Activated CD8-positive, alpha-beta memory T cell treated with anti-CD3 and anti-CD28 coated beads, Interleukin-2, amount 50 U/mL, for 24 hours (primary cell): ENCODE data around the gene ZSWIM2.
"Not testable (repeated sequence)": the region's sequence is repeated elsewhere in the genome, so short reads cannot be mapped to it uniquely, and the experiment has no call there.

Experiments used
- DNase-seq: peaks from one replicate; pipeline ENCODE4 v3.0.0-alpha.2; 2020; ENCODE audit errors: extremely low read depth

ZSWIM2 gene

GRCh38 chr2:186848873-186849578 lies at the start of gene ZSWIM2:
TSS of gene ZSWIM2 (minus strand) at chr2:186849170. CDS start at chr2:186849130, 40 bp downstream.
- DNase-seq, result no peak

- DNase-seq, result not testable (repeated sequence)
Observed at GRCh38 chr2:186896220-186896619, 47.2 kb upstream of the ZSWIM2 start.

- DNase-seq, result no peak
Observed at GRCh38 chr2:186895451-186895850, 46.5 kb upstream of the ZSWIM2 start.

- DNase-seq, result no peak
Observed at GRCh38 chr2:186894478-186894877, 45.5 kb upstream of the ZSWIM2 start.

GRCh38 chr2:186892821-186893220 lies 43.9 kb upstream of the ZSWIM2 start:
- DNase-seq, result no peak

GRCh38 chr2:186891185-186891621 lies 42.2 kb upstream of the ZSWIM2 start:
- no peak for DNase-seq

GRCh38 chr2:186889101-186889879 lies 40.3 kb upstream of the ZSWIM2 start:
- DNase-seq, result no peak

- no peak for DNase-seq
Observed at GRCh38 chr2:186887107-186888090, 38.4 kb upstream of the ZSWIM2 start.

GRCh38 chr2:186884587-186884986 lies 35.6 kb upstream of the ZSWIM2 start:
- no peak for DNase-seq

GRCh38 chr2:186883666-186884065 lies 34.7 kb upstream of the ZSWIM2 start:
- no peak for DNase-seq

GRCh38 chr2:186882511-186883071 lies 33.6 kb upstream of the ZSWIM2 start:
- DNase-seq, result no peak

GRCh38 chr2:186881660-186882059 lies 32.7 kb upstream of the ZSWIM2 start:
- no peak for DNase-seq

- DNase-seq, result no peak
Observed at GRCh38 chr2:186879312-186879711, 30.3 kb upstream of the ZSWIM2 start.

- no peak for DNase-seq
Observed at GRCh38 chr2:186874713-186875112, 25.7 kb upstream of the ZSWIM2 start.

GRCh38 chr2:186871881-186872280 lies 22.9 kb upstream of the ZSWIM2 start:
- DNase-seq, result no peak

GRCh38 chr2:186868344-186868743 lies 19.4 kb upstream of the ZSWIM2 start:
- DNase-seq, result no peak

- DNase-seq, result no peak
Observed at GRCh38 chr2:186862869-186863709, 14.1 kb upstream of the ZSWIM2 start.

- no peak for DNase-seq
Observed at GRCh38 chr2:186855216-186855615, 6.2 kb upstream of the ZSWIM2 start.

- DNase-seq, result no peak
Observed at GRCh38 chr2:186853951-186854350, 5.0 kb upstream of the ZSWIM2 start.

GRCh38 chr2:186852508-186852907 lies 3.5 kb upstream of the ZSWIM2 start:
- no peak for DNase-seq

GRCh38 chr2:186842373-186842772 lies 6.6 kb downstream of the ZSWIM2 start:
- DNase-seq, result no peak
